Ramos (cell line): ENCODE data around the gene GTF3C5.
"Not testable (repeated sequence)": the region's sequence is repeated elsewhere in the genome, so short reads cannot be mapped to it uniquely, and the experiment has no call there.

Experiments
- in situ Hi-C: fragments of 300-500 bp; cut with MboI; formaldehyde crosslinking; loops from one replicate; pipeline ENCODE4 v1.14.3; 2022; ENCODE audit warnings: low sequenced_read_pairs; ENCODE audit not compliant: unreplicated experiment

Gene GTF3C5

DNA sequence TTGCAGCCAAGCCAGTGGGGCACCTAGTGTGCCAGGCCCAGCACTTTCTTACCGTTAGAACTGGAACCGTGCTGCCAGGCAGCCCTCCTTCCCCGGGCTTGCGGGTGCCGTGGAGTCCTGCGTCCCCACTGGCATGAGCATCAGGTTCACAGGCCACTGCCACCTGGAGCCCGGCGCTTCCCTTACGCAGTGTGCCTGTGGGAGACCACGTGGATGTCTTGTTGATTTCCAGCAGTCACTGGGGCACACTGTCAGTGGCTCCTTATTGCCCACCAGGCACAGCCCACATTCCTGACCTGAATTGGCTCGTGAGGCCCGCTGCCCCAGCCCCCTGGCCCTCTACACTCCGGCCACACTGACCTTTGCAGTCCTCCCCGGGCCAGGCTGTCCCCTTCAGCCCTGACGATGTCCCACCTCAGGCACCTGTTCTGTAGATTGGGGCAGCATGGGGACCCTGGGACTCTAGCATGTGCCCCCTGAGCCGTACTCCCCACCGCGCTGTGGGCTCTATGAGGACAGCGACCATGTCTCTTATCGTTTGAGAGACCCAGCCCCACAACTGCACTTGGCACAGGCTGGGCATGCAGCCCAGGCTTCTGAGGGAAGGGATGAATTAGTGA is 20.6 kb downstream of the GTF3C5 start:
- in situ Hi-C loops = no loop called here

- in situ Hi-C loops = no loop called here
These were observed 21.3 kb downstream of the GTF3C5 start for GRCh38 chr9:133051966-133052539.

DNA sequence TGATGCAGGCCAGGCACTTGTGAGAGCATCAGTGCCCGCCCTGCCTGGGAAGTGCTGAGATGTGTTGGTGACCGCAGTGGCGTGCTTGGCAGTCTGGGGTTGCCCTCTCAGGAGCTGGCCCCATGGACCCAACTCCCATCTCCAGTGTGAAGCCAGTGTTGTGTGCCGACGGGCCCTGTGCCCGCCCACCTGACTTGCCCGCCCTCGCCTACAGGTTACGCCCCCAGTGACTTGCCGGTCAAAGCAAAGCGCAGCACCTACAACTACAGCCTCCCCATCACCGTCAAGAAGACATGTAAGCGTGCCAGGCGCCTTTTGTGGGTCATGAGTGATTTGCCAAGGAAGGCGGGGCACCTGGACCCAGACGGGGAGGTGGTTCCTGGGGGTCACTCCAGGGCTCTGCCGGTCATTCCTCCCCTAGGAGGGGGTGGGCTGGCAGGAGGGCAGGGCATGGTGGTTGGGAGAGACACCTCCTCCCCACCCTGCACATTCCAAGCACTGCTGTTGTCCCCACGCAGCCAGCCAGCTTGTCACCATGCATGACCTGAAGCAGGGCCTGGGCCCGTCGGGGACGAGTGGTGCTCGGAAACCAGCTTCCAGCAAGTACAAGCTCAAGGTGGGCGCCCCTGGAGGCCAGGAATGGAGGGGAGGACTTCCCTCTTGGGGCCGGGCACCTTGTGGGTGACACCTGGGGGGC is 23.5 kb downstream of the GTF3C5 start:
- in situ Hi-C loops = no loop called here

DNA sequence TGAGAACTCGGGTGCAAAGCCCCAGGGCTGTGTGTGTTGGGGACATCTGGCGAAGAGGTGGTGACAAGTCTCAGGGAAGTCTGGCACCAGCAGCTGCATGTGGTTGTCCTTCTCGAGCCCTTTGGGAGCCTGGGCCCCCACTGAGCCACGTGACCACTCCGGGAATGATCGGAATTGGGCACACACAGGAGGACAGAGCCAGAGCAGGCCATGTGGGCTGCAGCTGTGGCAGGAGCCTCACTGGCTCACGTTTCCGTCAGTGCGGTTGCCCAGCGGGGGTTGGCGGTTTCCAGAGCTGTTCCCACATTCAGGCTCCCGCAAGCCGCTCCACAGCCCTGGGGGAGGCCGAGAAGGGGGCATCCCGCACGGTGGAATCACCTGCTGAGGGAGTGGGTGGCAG is 24.2 kb downstream of the GTF3C5 start:
- in situ Hi-C loops = no loop called here

DNA sequence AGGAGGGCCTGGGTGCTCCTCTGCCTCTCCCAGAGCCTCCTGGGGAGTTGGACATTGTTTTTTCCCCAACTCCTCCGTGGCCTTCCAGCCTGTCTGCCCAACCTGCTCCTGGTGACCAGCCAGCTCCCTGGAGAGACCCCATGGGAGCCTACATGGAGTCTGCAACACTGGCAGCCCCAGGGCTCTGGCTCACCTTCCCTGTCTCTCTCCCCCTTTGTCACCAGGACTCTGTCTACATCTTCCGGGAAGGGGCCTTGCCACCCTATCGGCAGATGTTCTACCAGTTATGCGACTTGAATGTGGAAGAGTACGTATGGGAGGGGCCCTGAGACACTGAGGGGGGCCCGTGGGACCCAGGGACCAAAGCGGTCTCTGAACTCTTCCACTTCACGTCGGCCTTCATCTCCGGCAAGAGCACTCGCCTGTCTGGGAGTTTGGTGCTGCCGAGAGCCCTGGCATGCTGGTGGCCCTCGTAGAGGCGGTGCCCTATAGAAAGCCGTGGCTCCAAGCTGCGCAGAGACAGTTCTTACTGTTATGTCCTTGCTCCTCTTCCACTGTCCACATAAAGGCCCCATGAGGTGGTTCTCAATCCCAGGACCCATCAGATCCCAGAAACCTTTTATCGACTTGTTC is 25.1 kb downstream of the GTF3C5 start:
- in situ Hi-C loops = no loop called here

- in situ Hi-C loops = no loop called here
These were observed 25.7 kb downstream of the GTF3C5 start for GRCh38 chr9:133056533-133056932.

GRCh38 chr9:133057006-133057405 is 26.2 kb downstream of the GTF3C5 start:
- in situ Hi-C loops = no loop called here

- in situ Hi-C loops = no loop called here
These were observed 26.8 kb downstream of the GTF3C5 start for GRCh38 chr9:133057553-133057952.

- in situ Hi-C loops = no loop called here
These were observed 27.3 kb downstream of the GTF3C5 start for GRCh38 chr9:133058071-133058470.

- in situ Hi-C loops = no loop called here
These were observed 27.9 kb downstream of the GTF3C5 start for GRCh38 chr9:133058550-133059320.

- in situ Hi-C loops = no loop called here
These were observed 28.8 kb downstream of the GTF3C5 start for GRCh38 chr9:133059623-133060022.

DNA sequence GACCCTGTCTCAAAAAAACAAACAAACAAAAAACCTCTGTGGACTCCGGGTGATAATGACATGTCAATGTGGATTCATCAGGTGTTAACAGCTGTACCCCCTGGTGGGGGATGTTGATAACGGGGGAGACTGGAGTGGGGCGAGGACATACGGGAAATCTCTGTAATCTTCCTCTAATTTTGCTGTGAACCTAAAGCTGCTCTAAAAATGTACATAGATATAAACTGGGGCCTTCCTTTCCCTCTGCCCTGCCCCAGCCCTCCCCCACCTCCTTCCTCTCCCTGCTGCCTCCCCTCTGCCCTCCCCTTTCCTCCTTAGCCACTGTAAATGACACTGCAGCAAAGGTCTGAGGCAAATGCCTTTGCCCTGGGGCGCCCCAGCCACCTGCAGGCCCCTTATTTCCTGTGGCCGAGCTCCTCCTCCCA is 29.6 kb downstream of the GTF3C5 start:
- in situ Hi-C loops = no loop called here

DNA sequence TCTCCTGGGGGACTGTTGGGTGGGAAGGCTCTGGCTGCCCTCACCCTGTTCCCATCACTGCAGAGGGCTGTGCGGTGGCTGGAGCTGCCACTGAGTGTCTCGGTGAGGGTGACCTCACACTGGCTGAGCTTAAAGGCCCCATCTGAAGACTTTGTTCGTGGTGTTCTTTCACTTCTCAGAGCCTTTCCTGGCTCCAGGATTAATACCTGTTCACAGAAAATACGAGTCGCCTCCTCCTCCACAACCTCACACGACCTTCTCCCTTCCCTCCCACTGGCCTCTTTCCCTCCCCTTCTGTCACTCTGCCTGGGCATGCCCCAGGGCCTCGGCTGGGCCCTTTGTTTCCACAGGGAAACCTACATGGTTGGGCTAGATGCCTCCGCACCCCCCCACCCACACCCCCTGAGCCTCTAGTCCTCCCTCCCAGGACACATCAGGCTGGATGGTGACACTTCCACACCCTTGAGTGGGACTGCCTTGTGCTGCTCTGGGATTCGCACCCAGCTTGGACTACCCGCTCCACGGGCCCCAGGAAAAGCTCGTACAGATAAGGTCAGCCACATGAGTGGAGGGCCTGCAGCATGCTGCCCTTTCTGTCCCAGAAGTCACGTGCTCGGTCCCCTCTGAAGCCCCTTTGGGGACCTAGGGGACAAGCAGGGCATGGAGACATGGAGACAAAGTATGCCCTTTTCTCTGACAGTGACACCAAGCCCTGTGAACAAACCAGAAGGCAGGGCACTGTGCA is 30.4 kb downstream of the GTF3C5 start:
- in situ Hi-C loops = not testable (repeated sequence)

DNA sequence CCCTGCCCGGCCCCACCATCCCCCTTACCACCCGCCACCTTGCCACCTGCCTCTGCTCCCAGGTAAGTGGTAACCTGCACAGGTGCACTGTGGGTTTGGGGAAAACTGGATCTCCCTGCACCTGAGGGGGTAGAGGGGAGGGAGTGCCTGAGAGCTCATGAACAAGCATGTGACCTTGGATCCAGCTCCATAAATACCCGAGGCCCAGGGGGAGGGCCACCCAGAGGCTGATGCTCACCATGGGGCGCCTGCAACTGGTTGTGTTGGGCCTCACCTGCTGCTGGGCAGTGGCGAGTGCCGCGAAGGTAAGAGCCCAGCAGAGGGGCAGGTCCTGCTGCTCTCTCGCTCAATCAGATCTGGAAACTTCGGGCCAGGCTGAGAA is 31.0 kb downstream of the GTF3C5 start, which contains the start of gene CEL:
TSS of gene CEL (plus strand) at position 218 of the 382 bp plus-strand sequence. CDS start at position 240, 22 bp downstream.
- in situ Hi-C loops = not testable (repeated sequence)

GRCh38 chr9:133062569-133062968 is 31.8 kb downstream of the GTF3C5 start:
- in situ Hi-C loops = not testable (repeated sequence)

GRCh38 chr9:133063159-133063499 is 32.3 kb downstream of the GTF3C5 start:
- in situ Hi-C loops = no loop called here

DNA sequence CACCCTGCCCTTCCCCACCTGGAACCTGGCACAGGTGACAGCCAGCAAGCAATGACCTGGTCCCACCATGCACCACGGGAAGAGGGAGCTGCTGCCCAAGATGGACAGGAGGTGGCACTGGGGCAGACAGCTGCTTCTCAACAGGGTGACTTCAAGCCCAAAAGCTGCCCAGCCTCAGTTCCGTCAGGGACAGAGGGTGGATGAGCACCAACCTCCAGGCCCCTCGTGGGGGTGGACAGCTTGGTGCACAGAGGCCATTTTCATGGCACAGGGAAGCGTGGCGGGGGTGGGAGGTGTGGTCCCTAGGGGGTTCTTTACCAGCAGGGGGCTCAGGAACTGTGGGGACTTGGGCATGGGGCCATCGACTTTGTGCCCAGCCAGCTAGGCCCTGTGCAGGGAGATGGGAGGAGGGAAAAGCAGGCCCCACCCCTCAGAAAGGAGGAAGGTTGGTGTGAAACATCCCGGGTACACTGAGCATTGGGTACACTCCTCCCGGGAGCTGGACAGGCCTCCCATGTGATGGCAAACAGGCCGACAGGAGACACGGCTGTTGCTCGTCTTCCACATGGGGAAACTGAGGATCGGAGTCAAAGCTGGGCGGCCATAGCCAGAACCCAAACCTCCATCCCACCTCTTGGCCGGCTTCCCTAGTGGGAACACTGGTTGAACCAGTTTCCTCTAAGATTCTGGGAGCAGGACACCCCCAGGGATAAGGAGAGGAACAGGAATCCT is 32.9 kb downstream of the GTF3C5 start:
- in situ Hi-C loops = no loop called here

DNA sequence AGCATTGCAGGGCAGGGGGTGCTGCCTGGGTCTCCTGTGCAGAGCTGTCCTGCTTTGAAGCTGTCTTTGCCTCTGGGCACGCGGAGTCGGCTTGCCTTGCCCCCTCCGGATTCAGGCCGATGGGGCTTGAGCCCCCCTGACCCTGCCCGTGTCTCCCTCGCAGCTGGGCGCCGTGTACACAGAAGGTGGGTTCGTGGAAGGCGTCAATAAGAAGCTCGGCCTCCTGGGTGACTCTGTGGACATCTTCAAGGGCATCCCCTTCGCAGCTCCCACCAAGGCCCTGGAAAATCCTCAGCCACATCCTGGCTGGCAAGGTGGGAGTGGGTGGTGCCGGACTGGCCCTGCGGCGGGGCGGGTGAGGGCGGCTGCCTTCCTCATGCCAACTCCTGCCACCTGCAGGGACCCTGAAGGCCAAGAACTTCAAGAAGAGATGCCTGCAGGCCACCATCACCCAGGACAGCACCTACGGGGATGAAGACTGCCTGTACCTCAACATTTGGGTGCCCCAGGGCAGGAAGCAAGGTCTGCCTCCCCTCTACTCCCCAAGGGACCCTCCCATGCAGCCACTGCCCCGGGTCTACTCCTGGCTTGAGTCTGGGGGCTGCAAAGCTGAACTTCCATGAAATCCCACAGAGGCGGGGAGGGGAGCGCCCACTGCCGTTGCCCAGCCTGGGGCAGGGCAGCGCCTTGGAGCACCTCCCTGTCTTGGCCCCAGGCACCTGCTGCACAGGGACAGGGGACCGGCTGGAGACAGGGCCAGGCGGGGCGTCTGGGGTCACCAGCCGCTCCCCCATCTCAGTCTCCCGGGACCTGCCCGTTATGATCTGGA is 33.7 kb downstream of the GTF3C5 start:
- in situ Hi-C loops = no loop called here

DNA sequence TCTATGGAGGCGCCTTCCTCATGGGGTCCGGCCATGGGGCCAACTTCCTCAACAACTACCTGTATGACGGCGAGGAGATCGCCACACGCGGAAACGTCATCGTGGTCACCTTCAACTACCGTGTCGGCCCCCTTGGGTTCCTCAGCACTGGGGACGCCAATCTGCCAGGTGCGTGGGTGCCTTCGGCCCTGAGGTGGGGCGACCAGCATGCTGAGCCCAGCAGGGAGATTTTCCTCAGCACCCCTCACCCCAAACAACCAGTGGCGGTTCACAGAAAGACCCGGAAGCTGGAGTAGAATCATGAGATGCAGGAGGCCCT is 34.2 kb downstream of the GTF3C5 start:
- in situ Hi-C loops = no loop called here
